HEK293 (cell line): ENCODE measurements around the gene CDCA4.

Source experiments
- CTCF ChIP-seq: fragments of 450-650 bp; formaldehyde crosslinking; IDR thresholded peaks from 2 replicates; pipeline ENCODE4 v1.5.1; 2016; ENCODE audit warnings: missing biosample characterization, missing genetic modification characterization
- MEIS1 ChIP-seq: sonication (generic); formaldehyde crosslinking; IDR thresholded peaks from 2 replicates; pipeline ENCODE4 v1.8.1; 2022; ENCODE audit warnings: missing genetic modification reagents, mild to moderate bottlenecking, borderline replicate concordance
- MYNN ChIP-seq: fragments of 450-650 bp; formaldehyde crosslinking; IDR thresholded peaks from 2 replicates; pipeline ENCODE4 v1.5.1; 2016; ENCODE audit warnings: missing biosample characterization, missing genetic modification characterization, borderline replicate concordance
- MZF1 ChIP-seq: fragments of 450-650 bp; formaldehyde crosslinking; IDR thresholded peaks from 2 replicates; pipeline ENCODE4 v1.5.1; 2017; ENCODE audit warnings: missing biosample characterization, missing genetic modification characterization, borderline replicate concordance
- YY2 ChIP-seq: fragments of 450-650 bp; formaldehyde crosslinking; IDR thresholded peaks from 2 replicates; pipeline ENCODE4 v1.5.1; 2016; ENCODE audit warnings: missing biosample characterization, missing genetic modification characterization
- ZBTB1 ChIP-seq: fragments of 450-650 bp; formaldehyde crosslinking; IDR thresholded peaks from 2 replicates; pipeline ENCODE4 v1.5.1; 2016; ENCODE audit warnings: missing biosample characterization, missing genetic modification characterization
- ZNF146 ChIP-seq: fragments of 450-650 bp; formaldehyde crosslinking; IDR thresholded peaks from 2 replicates; pipeline ENCODE4 v1.5.1; 2016; ENCODE audit warnings: missing biosample characterization, missing genetic modification characterization
- ZNF169 ChIP-seq: fragments of 450-650 bp; formaldehyde crosslinking; IDR thresholded peaks from 2 replicates; pipeline ENCODE4 v1.5.1; 2016; ENCODE audit warnings: missing biosample characterization, missing genetic modification characterization
- ZNF274 ChIP-seq, 2 experiments: fragments of 200-500 bp in 1 of 2; fragments of 450-650 bp in 1 of 2; sonication (Bioruptor generic) in 1 of 2; formaldehyde crosslinking in 1 of 2; IDR thresholded peaks; 2 replicates each; pipeline versions ENCODE4 v1.5.1 to v1.6.1; 2014 to 2016; ENCODE audit warnings: borderline replicate concordance in 1 of 2, inconsistent platforms in 1 of 2, low read length in 1 of 2, missing biosample characterization in 1 of 2, missing genetic modification characterization in 1 of 2
- ZNF654 ChIP-seq: fragments of 450-650 bp; formaldehyde crosslinking; IDR thresholded peaks from 2 replicates; pipeline ENCODE4 v1.5.1; 2016; ENCODE audit warnings: low read depth, missing biosample characterization, missing genetic modification characterization
- ZNF664 ChIP-seq: fragments of 450-650 bp; formaldehyde crosslinking; IDR thresholded peaks from 2 replicates; pipeline ENCODE4 v1.5.1; 2016; ENCODE audit warnings: missing biosample characterization, missing genetic modification characterization
- TF ChIP-seq, protein P1 (sequence below): fragments of 450-650 bp; formaldehyde crosslinking; IDR thresholded peaks from 2 replicates; pipeline ENCODE4 v1.5.1; 2016; ENCODE audit warnings: missing biosample characterization, missing genetic modification characterization
- TF ChIP-seq, protein P2 (sequence below): fragments of 450-650 bp; formaldehyde crosslinking; IDR thresholded peaks from 2 replicates; pipeline ENCODE4 v1.5.1; 2016; ENCODE audit warnings: missing biosample characterization, missing genetic modification characterization
- TF ChIP-seq, protein P3 (sequence below): IDR thresholded peaks from 2 replicates; pipeline ENCODE4 v1.6.1; 2011; ENCODE audit warnings: mild to moderate bottlenecking, low read depth, low read length, borderline replicate concordance

DNA sequence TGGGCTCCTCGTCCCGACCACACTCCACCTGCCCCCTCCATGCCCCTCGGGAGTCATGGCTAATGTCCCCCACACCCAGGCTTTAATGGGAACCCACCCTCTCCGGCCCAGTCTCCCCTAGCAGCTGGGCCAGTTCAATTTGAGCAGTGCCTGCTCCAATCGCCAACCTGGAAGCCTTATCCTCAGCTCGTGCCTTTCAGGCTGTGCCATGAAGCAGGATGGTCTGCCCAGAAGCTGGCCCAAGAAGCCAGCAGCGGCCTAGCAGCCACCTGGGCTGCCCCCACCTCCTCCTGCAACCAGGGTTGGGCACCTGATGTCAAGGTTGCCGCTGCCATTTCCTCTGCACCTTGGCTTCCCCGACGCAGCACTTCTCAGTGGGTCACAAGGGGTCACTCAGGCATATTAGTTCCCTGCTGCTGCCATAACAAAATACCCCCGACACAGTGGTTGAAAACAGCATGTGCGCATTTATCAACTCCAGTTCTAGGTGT lies 37.6 kb downstream of the CDCA4 start:
- TF ChIP-seq CTCF (tag by site-specific recombination) = no peak
- no peak for TF ChIP-seq MYNN
- no peak for TF ChIP-seq ZNF146
- no peak for TF ChIP-seq ZNF654
- TF ChIP-seq, protein P1, sequence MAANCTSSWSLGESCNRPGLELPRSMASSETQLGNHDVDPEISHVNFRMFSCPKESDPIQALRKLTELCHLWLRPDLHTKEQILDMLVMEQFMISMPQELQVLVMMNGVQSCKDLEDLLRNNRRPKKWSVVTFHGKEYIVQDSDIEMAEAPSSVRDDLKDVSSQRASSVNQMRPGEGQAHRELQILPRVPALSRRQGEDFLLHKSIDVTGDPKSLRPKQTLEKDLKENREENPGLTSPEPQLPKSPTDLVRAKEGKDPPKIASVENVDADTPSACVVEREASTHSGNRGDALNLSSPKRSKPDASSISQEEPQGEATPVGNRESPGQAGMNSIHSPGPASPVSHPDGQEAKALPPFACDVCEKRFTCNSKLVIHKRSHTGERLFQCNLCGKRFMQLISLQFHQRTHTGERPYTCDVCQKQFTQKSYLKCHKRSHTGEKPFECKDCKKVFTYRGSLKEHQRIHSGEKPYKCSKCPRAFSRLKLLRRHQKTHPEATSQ (tag by site-specific recombination) = no peak
- no peak for TF ChIP-seq ZBTB1 (tag by site-specific recombination)
- no peak for TF ChIP-seq ZNF169
- no peak for TF ChIP-seq ZNF274 (IDR thresholded peaks at IDR 0.05; ENCODE audit: low read length)
- TF ChIP-seq ZNF274 (tag by site-specific recombination; IDR thresholded peaks at IDR 0.05; ENCODE audit: borderline replicate concordance) = no peak
- no peak for TF ChIP-seq YY2 (tag by site-specific recombination)
- no peak for TF ChIP-seq MZF1
- no peak for TF ChIP-seq ZNF664
- TF ChIP-seq, protein P2, sequence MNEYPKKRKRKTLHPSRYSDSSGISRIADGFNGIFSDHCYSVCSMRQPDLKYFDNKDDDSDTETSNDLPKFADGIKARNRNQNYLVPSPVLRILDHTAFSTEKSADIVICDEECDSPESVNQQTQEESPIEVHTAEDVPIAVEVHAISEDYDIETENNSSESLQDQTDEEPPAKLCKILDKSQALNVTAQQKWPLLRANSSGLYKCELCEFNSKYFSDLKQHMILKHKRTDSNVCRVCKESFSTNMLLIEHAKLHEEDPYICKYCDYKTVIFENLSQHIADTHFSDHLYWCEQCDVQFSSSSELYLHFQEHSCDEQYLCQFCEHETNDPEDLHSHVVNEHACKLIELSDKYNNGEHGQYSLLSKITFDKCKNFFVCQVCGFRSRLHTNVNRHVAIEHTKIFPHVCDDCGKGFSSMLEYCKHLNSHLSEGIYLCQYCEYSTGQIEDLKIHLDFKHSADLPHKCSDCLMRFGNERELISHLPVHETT (tag by site-specific recombination) = no peak
- TF ChIP-seq, protein P3, sequence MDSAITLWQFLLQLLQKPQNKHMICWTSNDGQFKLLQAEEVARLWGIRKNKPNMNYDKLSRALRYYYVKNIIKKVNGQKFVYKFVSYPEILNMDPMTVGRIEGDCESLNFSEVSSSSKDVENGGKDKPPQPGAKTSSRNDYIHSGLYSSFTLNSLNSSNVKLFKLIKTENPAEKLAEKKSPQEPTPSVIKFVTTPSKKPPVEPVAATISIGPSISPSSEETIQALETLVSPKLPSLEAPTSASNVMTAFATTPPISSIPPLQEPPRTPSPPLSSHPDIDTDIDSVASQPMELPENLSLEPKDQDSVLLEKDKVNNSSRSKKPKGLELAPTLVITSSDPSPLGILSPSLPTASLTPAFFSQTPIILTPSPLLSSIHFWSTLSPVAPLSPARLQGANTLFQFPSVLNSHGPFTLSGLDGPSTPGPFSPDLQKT = no peak
- TF ChIP-seq MEIS1 (CRISPR knock-in tag) = no peak
